ENCODE data around the gene HDAC4.
"Not testable (repeated sequence)": the region's sequence is repeated elsewhere in the genome, so short reads cannot be mapped to it uniquely, and the experiment has no call there.

HDAC4 gene

GRCh38 chr2:239178954-239179353 is 221.9 kb downstream of the HDAC4 start:
- no peak for DNase-seq

DNA sequence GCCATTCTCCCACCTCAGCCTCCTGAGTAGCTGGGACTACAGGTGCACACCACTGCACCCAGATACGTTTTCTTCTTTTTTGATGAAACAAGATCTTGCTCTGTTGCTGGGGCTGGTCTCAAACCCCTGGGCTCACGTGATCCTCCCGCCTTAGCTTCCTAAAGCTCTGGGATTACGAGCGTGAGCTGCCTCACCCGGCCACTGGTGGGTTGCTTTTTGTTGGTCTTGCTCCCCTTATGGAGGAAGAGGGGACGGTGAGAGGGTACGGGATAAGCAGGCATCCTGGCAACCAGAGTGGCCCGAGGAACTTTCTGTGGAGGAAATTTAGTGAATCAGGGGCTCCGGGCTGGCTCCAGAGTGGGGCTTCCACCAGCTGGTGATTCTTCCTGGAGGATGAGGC is 222.3 kb downstream of the HDAC4 start:
- no peak for DNase-seq

- no peak for DNase-seq
Measured at GRCh38 chr2:239177908-239178307, 222.9 kb downstream of the HDAC4 start.

DNA sequence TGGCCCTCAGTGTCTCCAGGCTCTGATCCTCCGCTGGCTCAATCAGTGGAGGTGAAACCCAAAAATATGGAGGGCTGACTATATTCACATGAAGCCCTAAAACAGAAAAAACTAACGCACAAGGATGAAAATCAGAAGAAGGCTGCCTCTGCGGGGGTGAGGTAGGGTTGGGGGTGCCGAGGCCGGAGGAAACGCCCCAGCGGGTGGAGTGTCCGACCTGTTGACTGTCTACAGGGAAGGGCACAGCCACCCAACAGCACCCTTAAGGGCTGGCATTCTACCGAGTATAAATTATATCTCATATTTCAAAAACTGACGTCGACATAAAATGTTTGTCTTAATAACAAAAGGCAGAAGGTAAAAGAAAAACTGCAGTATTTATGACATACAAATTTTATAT is 223.5 kb downstream of the HDAC4 start:
- DNase-seq: no peak

DNA sequence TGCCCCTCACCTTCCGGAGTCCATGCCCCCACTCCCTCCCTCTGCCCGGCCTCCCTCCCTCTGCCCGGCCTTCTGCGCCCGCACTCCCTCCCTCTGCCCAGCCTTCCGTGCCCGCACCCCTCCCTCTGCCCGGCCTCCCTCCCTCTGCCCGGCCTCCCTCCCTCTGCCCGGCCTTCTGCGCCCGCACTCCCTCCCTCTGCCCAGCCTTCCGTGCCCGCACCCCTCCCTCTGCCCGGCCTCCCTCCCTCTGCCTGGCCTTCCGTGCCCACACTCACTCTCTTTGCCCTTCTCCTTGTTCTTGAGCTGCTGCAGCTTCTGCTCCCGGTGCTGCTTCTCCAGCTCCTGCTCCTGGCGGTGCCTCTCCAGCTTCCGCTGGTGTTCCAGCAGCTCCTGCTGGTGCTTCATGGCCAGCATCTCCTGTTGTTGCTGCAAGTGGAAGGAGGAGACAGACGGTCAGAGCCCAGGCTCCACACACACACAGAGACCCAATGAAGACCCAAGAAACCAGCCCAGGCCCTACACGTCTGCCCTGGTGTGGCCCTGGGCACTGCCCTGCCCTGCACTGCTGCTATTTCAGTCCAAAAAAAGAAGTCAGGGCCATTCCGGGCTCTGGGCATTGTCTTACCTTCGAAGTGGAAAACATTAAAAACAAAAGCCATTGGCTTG is 224.5 kb downstream of the HDAC4 start:
- DNase-seq: not testable (repeated sequence)

- DNase-seq: no peak
Measured at GRCh38 chr2:239175181-239175580, 225.6 kb downstream of the HDAC4 start.

DNA sequence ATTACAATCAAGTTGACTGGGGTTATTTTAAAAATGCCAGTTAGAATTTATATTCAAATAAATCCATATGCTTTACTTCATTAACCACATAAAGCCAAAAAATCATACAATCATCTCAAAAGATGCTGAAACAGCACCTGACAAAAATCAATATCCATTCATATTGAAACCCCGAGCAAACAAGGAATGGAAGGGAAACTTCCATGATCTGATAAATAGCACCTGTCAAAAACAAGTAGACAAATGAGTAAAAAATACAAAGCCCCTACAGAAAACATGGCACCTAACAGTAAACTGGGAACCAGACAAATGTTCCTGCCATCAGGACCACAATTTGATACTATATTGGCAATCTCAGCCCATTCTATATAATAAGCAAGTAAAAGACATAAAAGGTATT is 227.5 kb downstream of the HDAC4 start:
- no peak for DNase-seq

DNA sequence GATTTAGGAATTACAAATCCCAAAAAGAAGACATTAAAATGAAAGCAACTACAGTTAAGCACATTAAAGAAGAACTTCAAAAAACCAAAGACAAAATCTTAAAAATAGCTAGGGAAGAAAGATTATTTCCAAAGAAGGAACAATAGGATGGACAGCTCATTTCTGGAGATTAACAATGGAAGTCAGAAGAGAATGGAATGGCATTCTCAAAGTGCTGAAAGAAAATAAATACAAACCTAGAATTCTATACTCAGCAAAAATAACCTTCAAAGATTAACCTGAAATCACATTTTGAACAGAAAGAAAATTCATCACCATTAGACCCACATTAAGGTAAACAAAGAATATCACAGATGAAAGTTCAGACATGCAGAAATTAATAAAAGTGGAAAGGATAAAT is 229.2 kb downstream of the HDAC4 start:
- no peak for DNase-seq

DNA sequence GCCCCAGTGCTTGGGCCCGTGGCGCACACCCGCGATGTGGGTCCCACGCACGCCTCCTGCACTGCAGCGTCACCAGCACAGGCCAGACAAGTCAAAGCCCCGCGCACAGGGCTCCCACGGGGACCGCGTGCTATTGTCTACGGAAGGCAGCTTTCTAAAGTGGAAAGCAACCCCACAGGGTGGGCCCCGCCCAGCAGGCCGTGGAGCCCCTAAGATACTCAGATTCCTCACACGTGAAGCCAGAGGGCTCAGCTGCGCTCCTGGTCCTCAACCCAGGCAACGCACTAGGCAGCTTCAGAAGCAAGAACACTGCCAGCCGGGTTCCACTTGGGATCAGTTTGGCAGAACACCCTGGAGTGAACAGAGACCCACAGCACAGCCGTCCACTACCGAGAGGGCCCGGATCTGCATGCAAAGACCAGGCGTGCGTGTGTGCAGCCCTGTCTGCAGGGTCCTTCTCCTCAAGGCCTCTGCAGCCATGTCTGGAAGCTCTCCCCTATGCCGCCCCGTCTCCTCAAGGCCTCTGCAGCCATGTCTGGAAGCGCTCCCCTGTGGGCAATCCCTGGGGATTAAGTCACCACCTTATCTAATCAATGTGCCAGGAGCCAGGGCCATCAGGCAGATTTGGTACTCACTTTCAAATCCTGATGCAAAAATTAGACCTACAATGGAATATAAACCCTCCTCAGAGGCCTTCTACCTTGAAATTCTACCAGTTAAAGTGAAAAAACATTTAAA is 231.3 kb downstream of the HDAC4 start:
- DNase-seq: no peak

DNA sequence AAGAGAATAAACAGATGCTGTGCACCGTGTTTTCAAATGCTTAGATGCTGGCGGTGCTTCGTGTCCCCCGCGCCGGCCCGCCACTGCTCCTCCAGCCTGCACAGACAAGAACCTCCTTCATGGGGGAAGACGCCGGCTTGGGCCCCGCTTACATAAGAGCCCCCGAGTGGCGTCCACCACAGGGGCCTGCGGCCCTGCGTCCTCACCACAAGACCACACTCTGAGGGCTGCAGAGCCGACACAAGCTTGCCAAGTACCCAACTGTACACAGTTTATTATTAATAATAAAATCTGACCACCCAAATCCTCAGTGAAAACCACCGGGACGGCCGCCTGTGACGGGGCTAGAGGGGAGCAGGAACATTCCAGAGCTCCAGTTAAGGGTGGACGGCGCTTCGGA is 232.2 kb downstream of the HDAC4 start:
- DNase-seq: no peak

DNA sequence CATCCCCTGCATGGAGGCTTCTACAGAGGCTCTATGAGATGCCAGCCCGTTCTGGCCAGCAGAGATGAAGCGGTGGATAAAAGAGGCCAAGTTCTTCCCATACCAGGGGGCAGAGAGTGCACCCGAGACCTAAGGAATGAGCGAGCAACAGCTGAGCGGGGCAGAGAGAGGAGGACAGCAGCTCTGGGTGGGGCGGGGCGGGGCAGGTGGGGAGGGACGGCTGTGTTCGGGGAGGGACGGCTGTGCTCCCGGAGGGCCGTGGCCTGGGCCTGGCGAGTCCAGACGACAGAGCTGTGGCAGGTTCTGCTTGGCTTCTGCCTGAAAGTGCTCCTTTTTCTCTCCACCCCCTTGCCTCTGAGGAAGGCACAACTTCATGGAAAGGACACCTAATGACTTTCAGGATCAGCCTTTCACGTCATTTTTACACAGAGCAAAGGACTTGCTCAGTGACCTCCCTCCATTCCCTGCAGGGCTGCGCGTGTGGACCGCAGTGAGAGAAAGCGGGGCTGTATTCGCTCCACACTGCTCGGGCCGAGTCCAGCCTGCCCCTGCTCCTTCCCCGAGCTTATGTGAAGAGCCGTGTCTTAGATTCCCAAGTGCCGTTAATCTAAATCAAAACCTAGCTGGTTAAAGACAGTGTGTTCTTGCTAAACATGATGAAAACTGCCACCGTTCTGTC is 232.9 kb downstream of the HDAC4 start:
- no peak for DNase-seq

GRCh38 chr2:239167011-239167673 is 233.7 kb downstream of the HDAC4 start:
- no peak for DNase-seq

DNA sequence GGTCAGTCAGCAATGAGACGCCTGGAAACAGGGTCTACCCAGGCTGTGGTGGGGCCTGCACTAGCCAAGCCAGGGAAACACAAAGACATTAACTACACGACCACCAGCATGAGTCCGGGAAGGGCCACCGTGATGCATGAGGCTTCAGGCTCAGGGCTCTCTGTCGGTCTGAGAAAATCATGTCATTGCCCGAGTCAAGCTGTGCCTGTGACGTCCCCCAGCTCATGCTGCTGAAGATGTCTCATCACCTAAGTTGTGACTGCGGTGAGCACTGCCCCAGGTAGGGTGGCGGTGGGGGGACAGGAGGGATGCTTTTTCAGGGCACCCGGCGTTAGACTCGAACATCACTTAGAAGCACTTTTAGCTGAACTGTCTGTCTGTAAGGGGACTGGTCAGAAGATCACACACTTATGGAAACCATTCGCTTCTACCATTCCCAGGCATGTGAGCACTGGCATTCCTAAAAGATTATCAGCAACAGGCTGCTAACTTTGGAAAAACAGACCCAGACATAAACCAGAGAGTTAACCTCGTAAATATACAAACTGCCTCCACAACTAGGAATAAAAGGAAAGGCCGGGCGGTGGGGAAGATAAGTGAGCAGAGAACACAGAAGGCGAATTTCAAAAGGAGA is 234.5 kb downstream of the HDAC4 start:
- DNase-seq: no peak

- no peak for DNase-seq
Measured at GRCh38 chr2:239165206-239165831, 235.5 kb downstream of the HDAC4 start.

DNA sequence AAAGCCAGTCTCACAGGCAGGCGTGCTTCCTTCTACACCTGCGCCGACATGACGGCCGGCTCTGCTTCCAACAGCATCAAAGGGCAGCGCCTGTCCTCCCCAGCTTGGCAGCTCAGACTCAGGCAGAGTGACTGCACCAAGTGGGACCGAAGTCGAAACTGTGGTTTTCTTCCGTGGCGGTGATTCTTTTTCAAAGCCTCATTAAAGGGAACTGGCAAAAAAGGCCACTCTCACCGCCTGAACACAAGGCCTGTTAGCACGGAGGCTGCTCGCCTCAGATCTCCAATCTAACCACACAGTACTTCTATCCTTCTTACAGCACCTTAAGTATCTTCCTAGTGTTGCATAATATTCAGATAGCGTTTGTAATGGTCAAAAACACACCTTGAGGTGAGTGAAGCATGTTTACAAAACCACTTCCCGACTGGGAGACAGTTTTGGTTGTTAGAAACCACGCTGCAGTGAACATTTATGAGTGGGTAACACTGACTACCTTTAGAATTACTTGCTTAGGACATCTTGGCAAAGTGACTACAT is 236.4 kb downstream of the HDAC4 start:
- no peak for DNase-seq

GRCh38 chr2:239163688-239164334 is 237.0 kb downstream of the HDAC4 start:
- no peak for DNase-seq

DNA sequence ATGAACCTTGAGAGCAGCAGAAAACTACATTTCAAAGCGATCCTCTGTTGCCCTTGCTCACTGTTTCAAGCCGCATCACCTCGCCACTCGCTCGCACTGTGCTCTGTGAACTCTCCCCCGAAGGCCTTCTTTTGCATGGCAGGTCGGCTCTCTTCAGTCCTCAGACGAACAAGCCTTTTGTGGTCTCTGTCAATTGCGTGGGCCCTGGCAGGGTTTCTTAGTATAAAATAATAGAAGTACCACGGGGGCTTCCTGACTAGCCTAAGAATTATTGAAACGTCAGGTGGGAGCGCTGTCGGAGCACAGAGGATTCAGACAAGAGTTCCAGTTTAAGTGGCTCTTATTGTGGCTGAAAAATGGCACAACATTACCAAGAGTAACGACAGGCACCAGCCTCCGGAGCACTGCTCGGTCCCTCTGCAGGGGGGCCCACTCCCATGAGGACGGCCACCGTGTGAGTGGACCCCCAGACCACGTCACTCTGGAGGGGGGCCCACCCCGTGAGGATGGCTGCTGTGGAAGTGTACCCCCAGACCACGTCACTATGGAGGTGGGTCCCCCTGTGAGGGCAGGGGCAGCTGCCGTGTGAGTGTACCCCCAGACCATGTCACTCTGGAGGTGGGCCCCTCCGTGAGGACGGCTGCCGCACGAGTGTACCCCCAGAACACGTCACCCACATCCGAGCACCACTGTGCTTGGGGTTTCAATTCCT is 237.7 kb downstream of the HDAC4 start:
- no peak for DNase-seq

GRCh38 chr2:239162141-239162821 is 238.5 kb downstream of the HDAC4 start:
- no peak for DNase-seq

- DNase-seq: no peak
Measured at GRCh38 chr2:239161711-239162140, 239.1 kb downstream of the HDAC4 start.

Measured in stimulated activated CD8-positive, alpha-beta memory T cell treated with anti-CD3 and anti-CD28 coated beads, Interleukin-4, amount 100 ng/mL, for 48 hours (primary cell).